DOHH2 (cell line): Measurements from ENCODE around the gene NUDCD2.
A peak's percentile ranks its signal among the peaks of the same experiment; 100 is the strongest.

Source experiments
- H3F3A ChIP-seq: fragments of 200-600 bp; sonication (generic), shearing (Covaris generic); 2 replicates; pipeline ENCODE4 v1.6.0; 2016; ENCODE audit warnings: antibody characterized with exemption, mild to moderate bottlenecking; ENCODE audit not compliant: control insufficient read depth, insufficient read depth
- H3K27ac ChIP-seq: fragments of 200-600 bp; sonication (generic); 2 replicates; pipeline ENCODE4 v1.5.1; 2014; ENCODE audit warnings: low read depth, mild to moderate bottlenecking, low read length, moderate library complexity
- H3K27me3 ChIP-seq: fragments of 200-600 bp; sonication (generic); 2 replicates; pipeline ENCODE4 v1.6.1; 2014; ENCODE audit warnings: mild to moderate bottlenecking, low read length, mixed read lengths; ENCODE audit not compliant: control insufficient read depth
- H3K36me3 ChIP-seq: fragments of 200-600 bp; sonication (generic); 2 replicates; pipeline ENCODE4 v1.6.1; 2014; ENCODE audit warnings: mild to moderate bottlenecking, low read length, moderate library complexity, mixed read lengths; ENCODE audit not compliant: control insufficient read depth
- H3K4me1 ChIP-seq: fragments of 200-600 bp; sonication (generic); 2 replicates; pipeline ENCODE4 v1.6.1; 2014; ENCODE audit warnings: mild to moderate bottlenecking, low read length, mixed read lengths; ENCODE audit not compliant: control insufficient read depth
- H3K4me2 ChIP-seq: fragments of 200-600 bp; sonication (generic); 2 replicates; pipeline ENCODE4 v1.6.0; 2014; ENCODE audit warnings: mild to moderate bottlenecking, low read length, moderate library complexity
- H3K4me3 ChIP-seq: fragments of 200-600 bp; sonication (generic); 2 replicates; pipeline ENCODE4 v1.5.1; 2014; ENCODE audit warnings: mild to moderate bottlenecking, low read length, mixed read lengths
- H3K79me2 ChIP-seq: fragments of 200-600 bp; sonication (generic); 2 replicates; pipeline ENCODE4 v1.6.1; 2014; ENCODE audit warnings: mild to moderate bottlenecking, low read length, mixed read lengths; ENCODE audit not compliant: control insufficient read depth
- H3K9me2 ChIP-seq: fragments of 200-600 bp; sonication (generic); replicated peaks from 2 replicates; pipeline ENCODE4 v1.6.1; 2014; ENCODE audit warnings: mild to moderate bottlenecking, low read length, mixed read lengths; ENCODE audit not compliant: control insufficient read depth
- H3K9me3 ChIP-seq: fragments of 200-600 bp; sonication (generic); 2 replicates; pipeline ENCODE4 v1.6.1; 2014; ENCODE audit warnings: antibody characterized with exemption, low read length, mixed read lengths; ENCODE audit not compliant: control insufficient read depth, insufficient read depth
- H4K20me1 ChIP-seq: fragments of 200-600 bp; sonication (generic); 2 replicates; pipeline ENCODE4 v1.6.0; 2014; ENCODE audit warnings: low read depth, mild to moderate bottlenecking, antibody characterized with exemption, low read length, moderate library complexity; ENCODE audit not compliant: control insufficient read depth, insufficient read depth
- EZH2phosphoT487 ChIP-seq: fragments of 200-600 bp; sonication (generic); IDR thresholded peaks from 2 replicates; pipeline ENCODE4 v1.6.1; 2017; ENCODE audit warnings: borderline replicate concordance, mild to moderate bottlenecking, antibody characterized with exemption, low read length, moderate library complexity, mixed read lengths
- TF ChIP-seq, protein P1 (sequence below): fragments of 200-600 bp; sonication (generic); IDR thresholded peaks from one replicate; pipeline ENCODE4 v1.5.1; 2014; ENCODE audit warnings: antibody characterized with exemption, mild to moderate bottlenecking, low read depth, low read length; ENCODE audit not compliant: poor library complexity, severe bottlenecking

The NUDCD2 gene

DNA sequence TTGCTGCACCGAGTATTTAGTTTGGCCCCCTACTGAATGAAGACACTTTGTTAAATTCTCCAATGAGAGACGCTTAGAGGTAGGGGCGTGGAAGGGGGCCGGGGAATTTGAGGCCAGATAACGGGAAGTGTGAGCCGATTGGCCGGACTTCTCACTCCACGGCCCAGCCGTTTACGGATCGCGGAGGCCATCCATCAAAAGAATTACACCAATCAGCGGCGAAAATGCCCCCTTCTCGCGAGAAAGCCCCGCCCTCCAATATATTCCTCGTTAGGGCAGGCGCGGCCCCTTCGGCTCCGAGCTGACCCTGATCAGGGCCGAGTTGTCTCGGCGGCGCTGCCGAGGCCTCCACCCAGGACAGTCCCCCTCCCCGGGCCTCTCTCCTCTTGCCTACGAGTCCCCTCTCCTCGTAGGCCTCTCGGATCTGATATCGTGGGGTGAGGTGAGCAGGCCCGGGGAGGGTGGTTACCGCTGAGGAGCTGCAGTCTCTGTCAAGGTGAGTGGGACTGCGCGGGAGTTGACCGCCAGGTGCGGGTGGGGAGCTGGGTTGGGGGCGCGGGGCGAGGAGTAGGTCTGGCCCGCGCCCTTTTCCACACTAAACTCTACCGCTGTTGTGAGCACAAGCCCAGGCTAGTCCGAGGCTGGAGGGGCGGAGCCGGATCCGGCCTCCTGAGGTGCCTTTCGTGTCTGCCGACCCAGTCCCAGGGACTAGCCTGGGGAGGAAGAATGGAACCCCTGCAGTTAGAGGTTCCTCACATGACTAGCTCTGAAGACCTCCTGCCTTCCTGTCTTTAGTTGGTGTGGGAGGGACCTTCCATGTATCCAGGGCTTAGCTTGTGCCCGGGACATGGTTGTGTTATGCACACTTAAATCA lies 22.4 kb downstream of the NUDCD2 start, which contains the start of gene CCNG1:
TSS of gene CCNG1 (plus strand) at position 287 of the 874 bp plus-strand sequence. CDS start 1,662 bp downstream, outside the sequence.
- Histone ChIP-seq H3K36me3 (peaks cover 48% of the 10 kb centered on the region), H3K9me2 (no peaks in the 10 kb centered on the region), H3K27me3 (no peaks in the 10 kb centered on the region), H3K27ac (peak within 1 kb of the TSS; percentile 54), H4K20me1 (peaks cover 10% of the 10 kb centered on the region), H3K4me1 (peaks cover 37% of the 10 kb centered on the region), H3K4me2 (peak within 1 kb of the TSS; percentile 89), H3K79me2 (peaks cover 46% of the 10 kb centered on the region), H3F3A (no peaks in the 10 kb centered on the region; the same call in 1 of the 2 replicates), H3K9me3 (no peaks in the 10 kb centered on the region), H3K4me3 (peak within 1 kb of the TSS; percentile 96)
- TF ChIP-seq, protein P1, sequence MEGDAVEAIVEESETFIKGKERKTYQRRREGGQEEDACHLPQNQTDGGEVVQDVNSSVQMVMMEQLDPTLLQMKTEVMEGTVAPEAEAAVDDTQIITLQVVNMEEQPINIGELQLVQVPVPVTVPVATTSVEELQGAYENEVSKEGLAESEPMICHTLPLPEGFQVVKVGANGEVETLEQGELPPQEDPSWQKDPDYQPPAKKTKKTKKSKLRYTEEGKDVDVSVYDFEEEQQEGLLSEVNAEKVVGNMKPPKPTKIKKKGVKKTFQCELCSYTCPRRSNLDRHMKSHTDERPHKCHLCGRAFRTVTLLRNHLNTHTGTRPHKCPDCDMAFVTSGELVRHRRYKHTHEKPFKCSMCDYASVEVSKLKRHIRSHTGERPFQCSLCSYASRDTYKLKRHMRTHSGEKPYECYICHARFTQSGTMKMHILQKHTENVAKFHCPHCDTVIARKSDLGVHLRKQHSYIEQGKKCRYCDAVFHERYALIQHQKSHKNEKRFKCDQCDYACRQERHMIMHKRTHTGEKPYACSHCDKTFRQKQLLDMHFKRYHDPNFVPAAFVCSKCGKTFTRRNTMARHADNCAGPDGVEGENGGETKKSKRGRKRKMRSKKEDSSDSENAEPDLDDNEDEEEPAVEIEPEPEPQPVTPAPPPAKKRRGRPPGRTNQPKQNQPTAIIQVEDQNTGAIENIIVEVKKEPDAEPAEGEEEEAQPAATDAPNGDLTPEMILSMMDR: no peak
- no peak for TF ChIP-seq EZH2phosphoT487

DNA sequence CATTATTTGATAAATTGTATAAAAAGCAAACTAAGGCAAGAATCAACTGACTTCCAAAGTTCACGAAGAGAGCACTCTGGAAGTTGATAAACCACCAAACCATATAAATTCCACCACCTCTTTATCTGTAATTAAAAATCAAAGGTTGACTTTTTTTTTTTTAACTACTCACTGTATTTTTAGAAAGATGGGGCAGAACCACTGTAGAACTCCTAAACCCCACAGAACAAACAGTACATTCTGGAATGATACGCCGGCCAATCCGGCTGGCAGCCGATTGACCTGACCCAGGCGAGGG lies 22.9 kb downstream of the NUDCD2 start:
- TF ChIP-seq, protein P1: no peak
- no peak for TF ChIP-seq EZH2phosphoT487

DNA sequence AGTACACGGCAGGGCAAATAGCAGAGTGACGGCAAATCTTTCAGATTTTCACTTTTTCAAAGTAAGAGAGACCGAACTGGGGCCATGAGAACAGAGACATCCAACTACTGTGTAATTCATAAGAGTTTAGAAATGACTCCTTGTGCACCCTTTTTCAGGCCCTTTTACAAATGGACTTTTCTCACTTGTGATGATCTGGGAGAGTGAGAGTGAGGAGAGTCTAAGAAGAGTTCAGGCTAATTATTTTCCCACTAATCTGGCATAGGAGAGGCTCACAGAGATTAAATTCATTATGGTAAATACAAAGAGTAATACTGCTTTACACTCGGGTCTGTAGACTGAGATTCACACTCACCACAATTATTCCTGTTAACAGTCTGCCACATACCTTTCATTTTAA lies 23.4 kb downstream of the NUDCD2 start:
- H3K4me1 ChIP-seq: peaks cover 37% of the 10 kb centered on the region
- H3K4me3 ChIP-seq: peak overlapping the region; percentile 96
- no peaks in the 10 kb centered on the region; the same call in 1 of the 2 replicates for H3F3A ChIP-seq
- no peaks in the 10 kb centered on the region for H3K9me2 ChIP-seq
- H3K27me3 ChIP-seq: no peaks in the 10 kb centered on the region
- H3K36me3 ChIP-seq: peaks cover 37% of the 10 kb centered on the region
- peaks cover 46% of the 10 kb centered on the region for H3K79me2 ChIP-seq
- H3K9me3 ChIP-seq: no peaks in the 10 kb centered on the region
- peak overlapping the region; percentile 29; the same call in 1 of the 2 replicates for H3K27ac ChIP-seq
- TF ChIP-seq EZH2phosphoT487: no peak
- TF ChIP-seq, protein P1: no peak
- peaks cover 10% of the 10 kb centered on the region for H4K20me1 ChIP-seq
- peak overlapping the region; percentile 76 for H3K4me2 ChIP-seq

More for the DNA sequence above, 22.9 kb downstream of the NUDCD2 start:
- H3F3A ChIP-seq: no peaks in the 10 kb centered on the region; the same call in 1 of the 2 replicates
- no peaks in the 10 kb centered on the region for H3K9me2 ChIP-seq
- peak overlapping the region; percentile 96 for H3K4me3 ChIP-seq
- no peaks in the 10 kb centered on the region for H3K9me3 ChIP-seq
- H3K79me2 ChIP-seq: peaks cover 46% of the 10 kb centered on the region
- H3K27ac ChIP-seq: peak overlapping the region; percentile 29; the same call in 1 of the 2 replicates
- peaks cover 10% of the 10 kb centered on the region for H4K20me1 ChIP-seq
- peaks cover 37% of the 10 kb centered on the region for H3K4me1 ChIP-seq
- H3K27me3 ChIP-seq: no peaks in the 10 kb centered on the region
- peaks cover 42% of the 10 kb centered on the region for H3K36me3 ChIP-seq
- peak overlapping the region; percentile 76 for H3K4me2 ChIP-seq
